HCT116 (cell line): ENCODE data around the gene STRADA. TPM values are rescaled to one million over a fixed set of nuclear protein-coding genes. Genes with fewer than 3 reads are reported as not detected.

Experiments used
- ATAC-seq: fragments of 200-7000 bp; cut with Tn5 transposase; 2 replicates; pipeline ENCODE4 v1.9.1; 2020; ENCODE audit warnings: mild to moderate bottlenecking, moderate library complexity
- BruUV-seq: library from RNA; stranded (reverse); fragments of 400-500 nt; replicated peaks from 2 replicates; lab custom pipeline; 2021; lab: Mats Ljungman, UMichigan
- CTCF ChIA-PET: fragments of 300-600 bp; sonication (Branson Sonifier 250); formaldehyde crosslinking; loops from one replicate; lab custom pipeline; 2021; ENCODE audit warnings: antibody characterized with exemption; lab: Charles Lee
- POLR2A ChIA-PET: fragments of 300-600, 350-600 bp; sonication (Branson Sonifier 250); formaldehyde crosslinking; loops from one replicate; lab custom pipeline; 2021; ENCODE audit warnings: antibody characterized with exemption; lab: Charles Lee
- RAD21 ChIA-PET, 2 experiments: fragments of 300-600 bp; sonication (Branson Sonifier 250); formaldehyde crosslinking; loops; one replicate each; lab custom pipeline; 2023; ENCODE audit warnings: low total read pairs in 2 of 2; ENCODE audit not compliant: uncharacterized antibody in 2 of 2, unreplicated experiment in 2 of 2, low non-redundant PET in 1 of 2; lab: Charles Lee
- DNase-seq: peaks from one replicate; pipeline ENCODE4 v3.0.0-alpha.2; 2010; ENCODE audit warnings: low read depth, low spot score
- H2AFZ ChIP-seq: fragments of 200-600 bp; shearing (Covaris generic), sonication (generic); 2 replicates; pipeline ENCODE4 v1.6.1; 2017; ENCODE audit warnings: low read depth, mixed run types, mixed read lengths, antibody characterized with exemption, low read length; ENCODE audit not compliant: poor library complexity, severe bottlenecking
- H3K27ac ChIP-seq: 2 replicates; pipeline ENCODE4 v1.5.1; 2012; ENCODE audit warnings: low read depth, low read length
- H3K27me3 ChIP-seq: fragments of 200-600 bp; sonication (generic); 2 replicates; pipeline ENCODE4 v1.6.1; 2016; ENCODE audit warnings: mixed run types, low read length, mixed read lengths; ENCODE audit not compliant: insufficient read depth
- H3K36me3 ChIP-seq, 2 experiments: fragments of 200-500 bp in 1 of 2; fragments of 200-600 bp in 1 of 2; sonication (Bioruptor generic) in 1 of 2; sonication (generic) in 1 of 2; 2 replicates each; pipeline versions ENCODE4 v1.5.1 to v1.6.1; 2014 to 2016; ENCODE audit warnings: low read length in 2 of 2, inconsistent platforms in 1 of 2, mixed read lengths in 1 of 2, mixed run types in 1 of 2; ENCODE audit not compliant: insufficient read depth in 2 of 2, control insufficient read depth in 1 of 2
- H3K4me1 ChIP-seq, 2 experiments: fragments of 200-600 bp in 1 of 2; sonication (generic) in 1 of 2; 2 replicates each; pipeline versions ENCODE4 v1.5.1 to v1.6.1; 2012 to 2017; ENCODE audit warnings: low read length in 2 of 2, inconsistent platforms in 1 of 2, mild to moderate bottlenecking in 1 of 2, mixed read lengths in 1 of 2, mixed run types in 1 of 2, moderate library complexity in 1 of 2; ENCODE audit not compliant: insufficient read depth in 2 of 2, control insufficient read depth in 1 of 2
- H3K4me2 ChIP-seq: fragments of 200-600 bp; sonication (generic); 2 replicates; pipeline ENCODE4 v1.6.1; 2017; ENCODE audit warnings: mixed run types, low read length, mixed read lengths
- H3K4me3 ChIP-seq, 2 experiments: fragments of 200-600 bp in 1 of 2; sonication (generic) in 1 of 2; replicated peaks in 1 of 2; 2 replicates each; pipeline ENCODE4 v1.5.1; 2011 to 2016; ENCODE audit warnings: low read length in 2 of 2, control low read depth in 1 of 2, low read depth in 1 of 2, mild to moderate bottlenecking in 1 of 2, mixed read lengths in 1 of 2, mixed run types in 1 of 2
- H3K79me2 ChIP-seq: fragments of 200-600 bp; sonication (generic); 2 replicates; pipeline ENCODE4 v1.6.1; 2017; ENCODE audit warnings: mild to moderate bottlenecking, mixed run types, low read length, moderate library complexity, mixed read lengths; ENCODE audit not compliant: insufficient read depth
- H3K9ac ChIP-seq: fragments of 200-600 bp; sonication (generic); 2 replicates; pipeline ENCODE4 v1.6.1; 2016; ENCODE audit warnings: low read length, mixed read lengths
- H3K9me2 ChIP-seq: fragments of 200-600 bp; sonication (generic), shearing (Covaris generic); 2 replicates; pipeline ENCODE4 v1.6.1; 2017; ENCODE audit warnings: mixed run types, mild to moderate bottlenecking, moderate library complexity; ENCODE audit not compliant: insufficient read depth
- H3K9me3 ChIP-seq, 2 experiments: fragments of 200-500 bp in 1 of 2; fragments of 200-600 bp in 1 of 2; sonication (Bioruptor generic) in 1 of 2; sonication (generic) in 1 of 2; 2 replicates each; pipeline ENCODE4 v1.6.1; 2014 to 2017; ENCODE audit warnings: low read length in 2 of 2, mixed read lengths in 2 of 2, inconsistent platforms in 1 of 2, low read depth in 1 of 2, mild to moderate bottlenecking in 1 of 2, mixed run types in 1 of 2, moderate library complexity in 1 of 2; ENCODE audit not compliant: control insufficient read depth in 1 of 2, insufficient read depth in 1 of 2
- H4K20me1 ChIP-seq: fragments of 200-600 bp; sonication (generic), shearing (Covaris generic); 2 replicates; pipeline ENCODE4 v1.6.1; 2017; ENCODE audit warnings: mixed run types, mild to moderate bottlenecking, moderate library complexity; ENCODE audit not compliant: insufficient read depth
- CEBPB ChIP-seq: IDR thresholded peaks from 2 replicates; pipeline ENCODE4 v1.6.1; 2012; ENCODE audit warnings: low read depth
- EGR1 ChIP-seq: IDR thresholded peaks from 2 replicates; pipeline ENCODE4 v1.6.1; 2012; ENCODE audit warnings: low read depth
- ELF1 ChIP-seq: IDR thresholded peaks from 2 replicates; pipeline ENCODE4 v1.6.1; 2012; ENCODE audit warnings: low read depth, borderline replicate concordance
- FOSL1 ChIP-seq: IDR thresholded peaks from 2 replicates; pipeline ENCODE4 v1.6.1; 2012; ENCODE audit warnings: low read depth
- TCF7L2 ChIP-seq: IDR thresholded peaks from 2 replicates; pipeline ENCODE4 v1.7.0; 2011; ENCODE audit warnings: borderline replicate concordance, inconsistent platforms; ENCODE audit not compliant: insufficient read depth, insufficient read length; ENCODE audit errors: extremely low read depth
- YY1 ChIP-seq: IDR thresholded peaks from 2 replicates; pipeline ENCODE4 v1.6.1; 2011; ENCODE audit warnings: low read length, low read depth, moderate library complexity, mild to moderate bottlenecking; ENCODE audit not compliant: insufficient replicate concordance; ENCODE audit errors: extremely low read depth
- ZFX ChIP-seq: fragments of 450-650 bp; IDR thresholded peaks from 2 replicates; pipeline ENCODE4 v1.6.1; 2017
- intact Hi-C: fragments of 100-400 bp; cut with micrococcal nuclease; formaldehyde crosslinking; loops from 2 replicates; pipeline ENCODE4 v1.10.0; 2022
- total RNA-seq: library from RNA; stranded (reverse); gene quantifications from one replicate; pipeline ENCODE4 v1.2.1, GENCODE V29; 2021; ENCODE audit not compliant: unreplicated experiment
- TF ChIP-seq, protein P1 (sequence below), 3 experiments: fragments of 200-600 bp in 1 of 3; sonication (generic) in 1 of 3; IDR thresholded peaks in 2 of 3; conservative IDR thresholded peaks in 1 of 3; 2 replicates each; pipeline ENCODE4 v1.5.1; 2012 to 2017; ENCODE audit warnings: low read depth in 2 of 3, low read length in 2 of 3, antibody characterized with exemption in 1 of 3, borderline replicate concordance in 1 of 3, control low read depth in 1 of 3, mild to moderate bottlenecking in 1 of 3, mixed read lengths in 1 of 3, mixed run types in 1 of 3, moderate library complexity in 1 of 3; ENCODE audit not compliant: insufficient read depth in 1 of 3
- TF ChIP-seq, protein P2 (sequence below): IDR thresholded peaks from 2 replicates; pipeline ENCODE4 v1.6.1; 2012; ENCODE audit warnings: low read depth

STRADA gene
- total RNA-seq, 1 experiment from 2014 or later, result 38.0 TPM

DNA sequence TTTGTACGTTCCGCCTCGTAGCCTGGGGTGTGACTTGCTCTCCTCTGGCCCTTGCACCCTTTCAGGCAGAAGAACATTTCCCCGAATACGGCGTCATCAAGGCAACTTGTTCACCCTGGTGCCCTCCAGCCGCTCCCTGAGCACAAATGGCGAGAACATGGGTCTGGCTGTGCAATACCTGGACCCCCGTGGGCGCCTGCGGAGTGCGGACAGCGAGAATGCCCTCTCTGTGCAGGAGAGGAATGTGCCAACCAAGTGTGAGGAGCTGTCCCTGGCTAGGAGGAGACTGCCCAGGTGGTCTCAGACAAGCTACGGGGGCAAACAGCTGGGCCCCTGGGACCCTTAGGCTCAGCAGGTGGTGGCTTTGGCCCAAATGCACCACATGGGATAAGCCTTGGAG is 52.1 kb downstream of the STRADA start (continued):
- TF ChIP-seq TCF7L2, result no peak

DNA sequence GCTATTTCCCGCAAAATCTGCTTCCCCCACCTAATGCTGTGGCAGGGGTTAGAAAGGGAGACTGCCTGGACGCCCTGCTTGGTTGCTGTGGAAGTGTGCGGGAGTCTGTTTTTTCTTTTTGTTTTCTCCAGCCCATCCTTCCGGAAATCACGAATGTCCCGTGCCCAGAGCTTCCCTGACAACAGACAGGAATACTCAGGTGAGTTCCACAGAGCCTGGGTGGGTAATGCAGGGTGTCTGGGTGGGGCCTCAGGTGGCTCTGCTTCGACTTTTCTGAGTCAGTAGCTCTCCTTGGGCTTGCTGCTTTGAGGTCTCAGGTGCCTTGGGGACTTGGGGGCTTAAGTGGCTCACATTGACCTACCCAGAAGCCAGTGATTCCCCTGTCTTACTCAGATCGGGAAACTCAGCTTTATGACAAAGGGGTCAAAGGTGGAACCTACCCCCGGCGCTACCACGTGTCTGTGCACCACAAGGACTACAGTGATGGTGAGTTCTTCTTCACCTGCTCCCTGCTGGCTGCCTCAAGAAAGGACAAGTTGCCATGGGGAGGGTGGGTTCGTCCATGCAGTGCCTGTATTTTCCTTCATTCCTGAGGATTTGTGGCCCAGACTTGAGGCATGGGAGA is 53.1 kb downstream of the STRADA start:
- ChIA-PET RAD21 (no interaction called here), CTCF (no interaction called here), POLR2A (interaction anchor here (1.5 kb wide), 1 partner anchor 66 kb away, joined by 3 read pairs; the partner anchor contains the start of gene MAP3K3)
- Histone ChIP-seq H3K9me3 (no peaks in the 10 kb centered on the region), H3K79me2 (no peaks in the 10 kb centered on the region), H3K36me3 (peaks cover 3 to 5% of the 10 kb centered on the region in 2 experiments; a peak in 2 of 4 replicates), H3K4me1 (no peaks in the 10 kb centered on the region), H3K4me2 (no peak overlapping the region), H3K4me3 (no peak overlapping the region), H3K9me2 (no peaks in the 10 kb centered on the region), H4K20me1 (no peaks in the 10 kb centered on the region), H3K9ac (no peak overlapping the region), H3K27ac (no peak overlapping the region), H3K27me3 (no peaks in the 10 kb centered on the region), H2AFZ (no peak overlapping the region)
- intact Hi-C loops, result no loop called here
- no TSS peak for BruUV-seq
- no peak for ATAC-seq
- TF ChIP-seq, protein P1, sequence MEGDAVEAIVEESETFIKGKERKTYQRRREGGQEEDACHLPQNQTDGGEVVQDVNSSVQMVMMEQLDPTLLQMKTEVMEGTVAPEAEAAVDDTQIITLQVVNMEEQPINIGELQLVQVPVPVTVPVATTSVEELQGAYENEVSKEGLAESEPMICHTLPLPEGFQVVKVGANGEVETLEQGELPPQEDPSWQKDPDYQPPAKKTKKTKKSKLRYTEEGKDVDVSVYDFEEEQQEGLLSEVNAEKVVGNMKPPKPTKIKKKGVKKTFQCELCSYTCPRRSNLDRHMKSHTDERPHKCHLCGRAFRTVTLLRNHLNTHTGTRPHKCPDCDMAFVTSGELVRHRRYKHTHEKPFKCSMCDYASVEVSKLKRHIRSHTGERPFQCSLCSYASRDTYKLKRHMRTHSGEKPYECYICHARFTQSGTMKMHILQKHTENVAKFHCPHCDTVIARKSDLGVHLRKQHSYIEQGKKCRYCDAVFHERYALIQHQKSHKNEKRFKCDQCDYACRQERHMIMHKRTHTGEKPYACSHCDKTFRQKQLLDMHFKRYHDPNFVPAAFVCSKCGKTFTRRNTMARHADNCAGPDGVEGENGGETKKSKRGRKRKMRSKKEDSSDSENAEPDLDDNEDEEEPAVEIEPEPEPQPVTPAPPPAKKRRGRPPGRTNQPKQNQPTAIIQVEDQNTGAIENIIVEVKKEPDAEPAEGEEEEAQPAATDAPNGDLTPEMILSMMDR (IDR thresholded peaks at IDR 0.05 in 2 of 3, conservative IDR thresholded peaks at IDR 0.05 in 1 of 3; ENCODE audit: borderline replicate concordance in 1 of 3, insufficient read depth in 1 of 3, low read depth in 2 of 3, low read length in 2 of 3), result no peak
- TF ChIP-seq FOSL1 (no peak), ELF1 (no peak), ZFX (no peak), EGR1 (no peak), TCF7L2 (no peak), CEBPB (no peak), YY1 (no peak)
- TF ChIP-seq, protein P2, sequence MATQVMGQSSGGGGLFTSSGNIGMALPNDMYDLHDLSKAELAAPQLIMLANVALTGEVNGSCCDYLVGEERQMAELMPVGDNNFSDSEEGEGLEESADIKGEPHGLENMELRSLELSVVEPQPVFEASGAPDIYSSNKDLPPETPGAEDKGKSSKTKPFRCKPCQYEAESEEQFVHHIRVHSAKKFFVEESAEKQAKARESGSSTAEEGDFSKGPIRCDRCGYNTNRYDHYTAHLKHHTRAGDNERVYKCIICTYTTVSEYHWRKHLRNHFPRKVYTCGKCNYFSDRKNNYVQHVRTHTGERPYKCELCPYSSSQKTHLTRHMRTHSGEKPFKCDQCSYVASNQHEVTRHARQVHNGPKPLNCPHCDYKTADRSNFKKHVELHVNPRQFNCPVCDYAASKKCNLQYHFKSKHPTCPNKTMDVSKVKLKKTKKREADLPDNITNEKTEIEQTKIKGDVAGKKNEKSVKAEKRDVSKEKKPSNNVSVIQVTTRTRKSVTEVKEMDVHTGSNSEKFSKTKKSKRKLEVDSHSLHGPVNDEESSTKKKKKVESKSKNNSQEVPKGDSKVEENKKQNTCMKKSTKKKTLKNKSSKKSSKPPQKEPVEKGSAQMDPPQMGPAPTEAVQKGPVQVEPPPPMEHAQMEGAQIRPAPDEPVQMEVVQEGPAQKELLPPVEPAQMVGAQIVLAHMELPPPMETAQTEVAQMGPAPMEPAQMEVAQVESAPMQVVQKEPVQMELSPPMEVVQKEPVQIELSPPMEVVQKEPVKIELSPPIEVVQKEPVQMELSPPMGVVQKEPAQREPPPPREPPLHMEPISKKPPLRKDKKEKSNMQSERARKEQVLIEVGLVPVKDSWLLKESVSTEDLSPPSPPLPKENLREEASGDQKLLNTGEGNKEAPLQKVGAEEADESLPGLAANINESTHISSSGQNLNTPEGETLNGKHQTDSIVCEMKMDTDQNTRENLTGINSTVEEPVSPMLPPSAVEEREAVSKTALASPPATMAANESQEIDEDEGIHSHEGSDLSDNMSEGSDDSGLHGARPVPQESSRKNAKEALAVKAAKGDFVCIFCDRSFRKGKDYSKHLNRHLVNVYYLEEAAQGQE, result no peak
- DNase-seq, result no peak
